ENCODE data around the gene RCAN1. TPM values are rescaled to one million over a fixed set of nuclear protein-coding genes. Genes with fewer than 3 reads are reported as not detected.

RCAN1 gene
- total and polyA plus RNA-seq, 11 donors, result 33.7 to 102 (median 57.6) TPM

GRCh38 chr21:34639882-34640788 is 25.2 kb upstream of the RCAN1 start:
- Histone ChIP-seq H3K27ac (no peak overlapping the region), H3K4me1 (peaks cover 0 to 16% (median 0%) of the 10 kb centered on the region in 12 donors), H3K27me3 (peaks cover 0 to 6% (median 0%) of the 10 kb centered on the region in 9 donors), H3K4me3 (peak overlapping the region in 1 of 12 donors; percentile 1), H3K9me3 (no peaks in the 10 kb centered on the region), H3K36me3 (no peaks in the 10 kb centered on the region)
- no peak for DNase-seq
- intact Hi-C loops (cut with DNase I), result no loop called here
- TF ChIP-seq CTCF (IDR thresholded peaks at IDR 0.05), result no peak
- TF ChIP-seq POLR2A (IDR thresholded peaks at IDR 0.05), result no peak
- WGBS, 4 donors, result 54 to 60% (median 57%) methylated on average over 9 of the region's 9 CpGs
- ATAC-seq, result no peak

- no peak for DNase-seq
- WGBS, 4 donors, result 82 to 91% (median 87%) methylated on average over 1 of the region's 1 CpG
- no peaks in the 10 kb centered on the region for H3K36me3 ChIP-seq
- TF ChIP-seq POLR2A (IDR thresholded peaks at IDR 0.05), result no peak
- no peak for TF ChIP-seq CTCF (IDR thresholded peaks at IDR 0.05)
- intact Hi-C loops (cut with DNase I), result no loop called here
- no peaks in the 10 kb centered on the region for H3K9me3 ChIP-seq
- no peak for ATAC-seq
- peaks cover 0 to 16% (median 0%) of the 10 kb centered on the region in 12 donors for H3K4me1 ChIP-seq
- H3K27me3 ChIP-seq, result peaks cover 0 to 8% (median 0%) of the 10 kb centered on the region in 9 donors
- no peak overlapping the region for H3K4me3 ChIP-seq
- no peak overlapping the region for H3K27ac ChIP-seq
Measured at GRCh38 chr21:34639250-34639649, 24.3 kb upstream of the RCAN1 start.

- DNase-seq, result no peak
- ATAC-seq, result no peak
- Histone ChIP-seq H3K27ac (no peak overlapping the region), H3K4me3 (no peak overlapping the region), H3K4me1 (peaks cover 0 to 16% (median 0%) of the 10 kb centered on the region in 12 donors), H3K36me3 (no peaks in the 10 kb centered on the region), H3K27me3 (peaks cover 0 to 10% (median 0%) of the 10 kb centered on the region in 9 donors), H3K9me3 (no peaks in the 10 kb centered on the region)
- WGBS, 4 donors, result 71 to 94% (median 75%) methylated on average over 3 of the region's 3 CpGs
- TF ChIP-seq POLR2A (IDR thresholded peaks at IDR 0.05), result no peak
- TF ChIP-seq CTCF (IDR thresholded peaks at IDR 0.05), result no peak
- intact Hi-C loops (cut with DNase I), result no loop called here
Measured at GRCh38 chr21:34636961-34637360, 22.0 kb upstream of the RCAN1 start.

GRCh38 chr21:34635307-34635706 is 20.4 kb upstream of the RCAN1 start:
- 66 to 78% (median 72%) methylated on average over 3 of the region's 3 CpGs for WGBS, 4 donors
- no peaks in the 10 kb centered on the region for H3K9me3 ChIP-seq
- no peak overlapping the region for H3K27ac ChIP-seq
- peaks cover 0 to 7% (median 0%) of the 10 kb centered on the region in 12 donors for H3K4me1 ChIP-seq
- intact Hi-C loops (cut with DNase I), result no loop called here
- DNase-seq (no peak), ATAC-seq (no peak)
- peaks cover 0 to 10% (median 0%) of the 10 kb centered on the region in 9 donors for H3K27me3 ChIP-seq
- H3K4me3 ChIP-seq, result no peak overlapping the region
- H3K36me3 ChIP-seq, result no peaks in the 10 kb centered on the region
- TF ChIP-seq POLR2A (IDR thresholded peaks at IDR 0.05) (no peak), CTCF (IDR thresholded peaks at IDR 0.05) (peak in 7 of 12 donors; percentile 5 to 36 (median 30))
